ENCODE data around the gene EXOC8.

EXOC8 gene

DNA sequence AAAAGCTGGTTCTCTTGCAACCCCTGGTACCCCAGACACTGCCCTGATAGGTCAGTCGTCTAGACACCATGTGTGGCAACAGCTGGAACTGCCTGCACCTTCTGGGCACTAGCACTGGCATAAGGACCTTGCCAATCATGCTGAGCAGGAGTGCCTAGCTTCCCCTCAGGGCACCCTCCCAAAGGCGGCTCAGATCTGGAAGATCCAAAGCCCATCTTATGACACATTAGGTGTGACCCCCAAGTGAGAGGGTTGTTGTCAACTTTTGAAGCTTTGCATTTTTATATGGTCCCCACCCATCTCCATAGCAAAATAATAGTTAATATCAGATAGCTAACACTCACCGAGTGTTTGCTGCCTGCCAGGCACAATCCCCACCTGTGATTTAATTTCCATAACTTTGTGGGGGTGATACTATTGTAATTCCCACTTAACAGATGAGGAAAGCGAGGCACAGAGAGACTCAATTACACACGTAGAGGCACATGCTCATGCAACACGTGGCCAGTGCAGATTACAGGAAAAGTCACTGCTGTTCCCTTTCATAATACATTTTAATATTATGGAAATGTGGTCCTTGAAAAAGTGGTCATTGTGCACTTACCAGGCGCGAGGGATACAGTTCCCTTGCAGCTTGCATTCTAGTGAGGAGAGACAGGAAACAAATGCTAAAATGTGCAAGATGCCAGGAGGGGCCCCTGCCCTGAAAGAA, 25.8 kb downstream of the EXOC8 start:
- no peak for DNase-seq

DNA sequence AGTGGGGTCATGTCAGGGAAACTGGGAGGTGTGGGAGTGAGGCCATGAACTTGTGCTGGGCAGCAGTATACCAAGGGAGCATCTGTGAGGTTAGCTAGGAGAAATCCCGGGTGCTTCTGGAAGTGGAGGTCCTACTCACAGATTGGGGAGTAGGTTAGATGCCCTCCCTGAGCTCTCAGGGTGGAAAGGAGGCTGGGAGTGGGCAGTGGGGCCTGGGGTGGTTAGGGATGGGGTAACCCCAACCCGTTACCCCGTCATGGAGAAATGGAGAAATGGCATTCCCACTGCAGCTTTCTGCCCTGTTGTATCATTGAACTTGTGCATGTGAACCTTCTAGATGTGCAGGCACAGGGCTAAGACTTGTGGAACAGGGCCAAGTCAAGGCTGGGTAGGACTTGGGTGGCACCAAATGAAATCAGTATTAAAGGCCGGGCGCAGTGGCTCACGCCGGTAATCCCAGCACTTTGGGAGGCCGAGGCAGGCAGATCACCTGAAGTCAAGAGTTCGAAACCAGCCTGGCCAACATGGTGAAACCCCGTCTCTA, 27.2 kb downstream of the EXOC8 start:
- DNase-seq, result no peak

DNA sequence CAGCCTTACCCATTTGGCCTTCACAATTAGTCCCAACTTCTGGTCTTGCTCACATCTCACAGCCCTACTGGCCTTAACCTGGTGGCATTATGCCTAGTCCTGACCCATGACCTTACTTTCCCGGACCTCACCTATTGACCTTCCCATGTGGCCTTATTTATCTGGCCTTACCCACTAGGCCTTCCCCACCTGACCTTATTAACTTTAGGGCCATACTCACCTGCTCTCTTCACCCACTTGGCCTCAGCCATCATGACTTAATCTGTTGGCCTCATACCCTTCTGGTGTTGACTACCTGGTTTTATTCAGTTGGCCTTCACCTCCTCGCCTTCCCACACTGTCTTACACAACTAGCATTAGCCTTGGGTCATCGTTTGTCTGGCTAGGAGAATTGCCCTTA, 35.7 kb downstream of the EXOC8 start:
- no peak for DNase-seq

DNA sequence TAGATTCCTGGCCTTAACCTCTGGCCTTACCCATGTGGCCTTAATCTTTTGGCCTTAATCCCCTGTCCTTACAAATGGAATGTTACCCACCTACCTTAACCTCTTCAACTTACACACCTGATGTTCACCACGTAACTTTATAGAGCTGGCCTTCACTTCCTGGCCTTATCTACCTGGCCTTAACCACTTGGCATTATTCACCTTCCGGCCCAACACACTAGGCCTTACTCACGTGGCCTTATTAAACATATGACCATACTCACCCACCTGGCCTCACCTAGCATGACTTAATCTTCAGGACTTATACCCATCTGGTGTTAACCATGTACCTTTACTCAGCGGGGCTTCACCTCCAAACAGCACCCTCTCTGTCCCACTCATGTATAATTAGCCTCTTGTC, 41.7 kb downstream of the EXOC8 start:
- DNase-seq, result no peak

DNA sequence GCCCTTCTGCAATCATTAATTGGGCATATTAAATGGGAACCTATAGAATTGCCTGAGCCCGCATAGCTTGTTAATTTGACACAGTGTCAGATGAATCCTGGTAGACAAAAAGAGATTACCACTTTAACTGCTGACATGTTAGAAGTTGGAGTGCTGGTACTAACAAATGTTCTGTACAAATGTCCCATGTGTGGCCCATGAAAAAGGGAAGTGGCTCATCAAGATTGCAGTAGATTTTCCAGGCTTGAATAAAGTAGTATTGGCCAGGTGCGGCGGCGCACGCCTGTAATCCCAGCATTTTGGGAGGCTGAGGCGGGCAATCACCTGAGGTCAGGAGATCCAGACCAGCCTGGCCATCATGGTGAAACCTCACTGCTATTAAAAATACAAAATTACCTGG, 51.0 kb downstream of the EXOC8 start:
- no peak for DNase-seq

DNA sequence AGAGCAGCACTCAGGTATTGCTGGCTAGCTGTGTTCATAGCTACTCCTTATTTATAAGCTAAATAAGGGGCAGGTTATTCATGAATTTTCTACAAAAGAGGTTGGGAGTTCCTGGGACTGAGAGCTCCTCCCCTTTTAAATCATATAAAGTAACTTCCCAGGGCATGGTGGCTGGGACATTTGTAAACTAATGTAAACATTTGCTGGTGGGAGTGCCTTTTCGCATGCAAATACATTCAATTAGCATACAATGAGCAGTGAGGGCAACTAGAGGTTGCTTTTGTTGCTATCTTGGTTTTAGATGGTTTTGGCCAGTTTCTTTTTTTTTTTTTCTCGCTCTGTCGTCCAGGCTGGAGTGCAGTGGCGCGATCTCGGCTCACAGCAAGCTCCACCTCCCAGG, 53.2 kb downstream of the EXOC8 start:
- DNase-seq, result no peak

All from NCI-H748 treated with DMSO at 0.1 percent for 48 hours (cell line).